GM19025 (cell line): Measurements from ENCODE around the gene GGA3.
A peak's percentile ranks its signal among the peaks of the same experiment; 100 is the strongest.
"Not testable (repeated sequence)": the region's sequence is repeated elsewhere in the genome, so short reads cannot be mapped to it uniquely, and the experiment has no call there.

ENCODE experiments used
- ATAC-seq: cut with Tn5 transposase; IDR thresholded peaks from one replicate; pipeline ENCODE4 v1.9.1; 2021; ENCODE audit warnings: mild to moderate bottlenecking, low read depth, moderate library complexity; ENCODE audit not compliant: unreplicated experiment

The GGA3 gene

GRCh38 chr17:75273977-75274708 lies 12.7 kb upstream of the GGA3 start:
- ATAC-seq, result no peak

DNA sequence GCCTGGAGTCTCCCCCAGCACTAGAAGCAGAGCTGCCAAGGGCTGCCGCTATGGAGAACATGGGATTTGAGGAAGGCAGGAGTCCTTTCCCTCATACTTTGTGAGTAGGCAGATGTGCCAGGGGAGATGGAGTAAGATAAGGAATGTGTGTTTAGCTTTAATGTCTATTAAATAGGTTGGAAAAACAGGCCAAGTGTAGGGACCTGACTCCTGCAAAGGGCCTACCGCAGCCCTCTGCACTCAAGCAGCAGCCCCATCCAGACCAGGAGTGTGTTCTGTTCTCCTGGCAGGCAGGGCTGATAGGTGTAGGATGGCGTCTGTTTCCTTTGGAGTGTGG lies 11.4 kb upstream of the GGA3 start:
- ATAC-seq, result no peak

- no peak for ATAC-seq
Observed at GRCh38 chr17:75271955-75272847, 10.8 kb upstream of the GGA3 start.

- ATAC-seq, result peak; percentile 78
Observed at GRCh38 chr17:75271233-75271954, 10.0 kb upstream of the GGA3 start.

DNA sequence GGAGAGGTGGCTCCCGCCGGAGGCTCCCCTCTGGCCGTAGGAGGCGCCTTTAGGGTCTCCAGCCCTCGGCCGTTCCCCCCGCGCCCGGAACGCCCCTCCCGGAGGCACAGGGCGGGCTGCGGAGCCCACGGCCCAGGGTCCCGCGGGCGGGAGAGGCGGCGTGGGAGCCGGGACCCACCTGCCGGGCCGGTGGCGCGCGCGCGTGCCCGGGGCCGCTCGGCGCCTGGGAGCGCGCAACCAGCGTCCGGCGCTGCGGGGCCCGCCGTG lies 9.5 kb upstream of the GGA3 start, which contains the start of gene MIF4GD:
Gene MIF4GD (minus strand): TSS at position 266 of the 267 bp plus-strand sequence. CDS start 1,036 bp downstream, outside the sequence.
- ATAC-seq, result no peak

DNA sequence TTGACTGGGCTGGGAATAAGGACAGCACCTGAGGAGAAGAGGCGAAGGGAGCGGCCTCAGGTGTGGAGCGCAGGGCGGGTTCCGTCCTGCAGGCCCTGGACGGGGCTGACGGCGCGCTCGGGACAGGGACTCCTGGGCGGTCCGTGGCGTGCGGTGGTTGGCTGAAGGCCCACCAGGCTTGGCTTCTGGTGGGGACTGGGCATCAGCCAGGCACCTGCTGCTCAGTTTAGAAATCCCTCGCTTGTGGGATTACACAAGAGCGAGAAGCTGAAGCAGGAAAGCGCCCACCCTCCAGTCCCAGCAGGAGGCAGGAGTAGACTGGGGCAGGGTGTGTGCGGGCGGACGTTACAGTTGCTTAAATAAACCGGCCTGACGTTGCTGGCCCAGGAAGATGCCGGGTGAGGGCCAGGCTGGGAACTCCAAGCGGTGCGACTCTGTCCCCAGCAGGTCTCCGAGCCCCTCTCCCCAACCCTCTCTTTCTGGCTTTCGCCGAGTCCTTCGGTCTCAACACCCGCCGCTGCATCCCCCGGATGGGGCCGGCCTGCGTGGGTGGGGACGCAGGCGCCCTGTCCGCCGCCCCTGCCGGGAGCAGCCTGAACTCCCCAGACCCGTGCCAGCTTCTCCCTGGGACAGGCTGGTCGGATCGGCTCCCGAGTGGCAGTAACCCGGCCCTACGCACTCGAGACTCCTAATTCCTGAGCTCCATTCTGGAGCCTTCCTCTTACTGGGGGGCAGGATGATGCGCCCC lies 9.0 kb upstream of the GGA3 start:
- peak; percentile 36 for ATAC-seq

DNA sequence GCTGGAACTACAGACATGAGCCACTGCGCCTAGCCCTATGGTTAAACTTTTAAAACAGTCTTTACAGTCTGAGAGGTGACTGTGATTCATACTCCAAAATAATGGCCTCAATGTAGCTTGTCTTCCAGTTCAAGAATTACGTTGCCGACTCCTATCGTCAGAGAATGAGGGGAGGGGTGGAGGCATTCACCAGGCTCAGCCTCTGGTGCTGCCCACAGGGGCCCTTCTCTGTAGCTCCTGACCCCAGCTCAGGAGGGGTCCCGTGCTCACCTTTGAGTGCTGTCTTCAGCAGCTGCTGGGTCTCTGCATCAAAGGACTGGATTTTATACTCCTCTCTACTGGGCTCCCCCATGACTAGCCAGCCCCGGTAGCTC lies 8.4 kb upstream of the GGA3 start:
- no peak for ATAC-seq

GRCh38 chr17:75267411-75268232 lies 6.2 kb upstream of the GGA3 start:
- no peak for ATAC-seq

- no peak for ATAC-seq
Observed at GRCh38 chr17:75267153-75267410, 5.7 kb upstream of the GGA3 start.

DNA sequence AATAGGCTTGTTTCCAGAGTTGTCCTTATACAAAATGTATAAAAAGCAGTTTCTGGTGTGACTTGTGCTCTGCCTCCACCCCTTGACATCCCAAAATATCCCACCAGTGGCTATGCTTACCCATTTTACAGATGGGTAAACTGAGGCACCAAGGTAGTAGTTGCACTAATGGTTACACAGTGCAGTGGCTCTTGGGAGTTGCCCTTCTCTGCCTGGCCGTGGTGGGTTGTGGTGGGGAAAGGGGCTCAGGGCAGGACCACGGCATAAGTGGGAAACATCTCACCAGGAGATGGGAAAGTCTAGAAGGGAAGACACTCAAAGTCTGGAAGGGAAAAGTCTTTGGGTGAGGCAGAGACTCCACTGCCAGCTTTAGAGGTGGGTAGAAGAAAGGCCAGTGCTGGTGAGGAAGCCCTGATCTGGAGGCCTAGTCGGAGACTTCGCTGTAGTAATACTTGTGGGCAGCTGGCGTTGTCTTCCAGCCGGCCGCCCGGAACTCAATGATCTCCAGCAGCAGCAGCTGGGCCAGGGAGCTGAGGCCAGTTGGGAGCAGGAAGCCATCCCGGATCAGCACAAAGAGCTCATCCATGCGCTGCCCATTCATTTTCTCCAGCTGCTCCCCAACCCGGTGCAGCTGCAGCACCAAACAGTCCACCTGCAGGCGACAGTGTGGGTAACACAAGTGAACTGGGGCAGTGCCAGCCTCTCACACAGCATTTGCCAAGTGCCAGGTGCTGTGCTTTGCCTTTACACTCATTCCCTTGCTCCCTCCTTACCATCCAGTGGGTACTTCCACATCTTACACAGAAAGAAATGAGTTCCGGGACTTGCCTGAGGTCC lies 5.1 kb upstream of the GGA3 start:
- no peak for ATAC-seq

GRCh38 chr17:75265614-75266315 lies 4.4 kb upstream of the GGA3 start:
- no peak for ATAC-seq

GRCh38 chr17:75263055-75263454 lies 1.6 kb upstream of the GGA3 start:
- ATAC-seq, result no peak

GRCh38 chr17:75262112-75262606 lies 753 bp upstream of the GGA3 start:
- no peak for ATAC-seq

DNA sequence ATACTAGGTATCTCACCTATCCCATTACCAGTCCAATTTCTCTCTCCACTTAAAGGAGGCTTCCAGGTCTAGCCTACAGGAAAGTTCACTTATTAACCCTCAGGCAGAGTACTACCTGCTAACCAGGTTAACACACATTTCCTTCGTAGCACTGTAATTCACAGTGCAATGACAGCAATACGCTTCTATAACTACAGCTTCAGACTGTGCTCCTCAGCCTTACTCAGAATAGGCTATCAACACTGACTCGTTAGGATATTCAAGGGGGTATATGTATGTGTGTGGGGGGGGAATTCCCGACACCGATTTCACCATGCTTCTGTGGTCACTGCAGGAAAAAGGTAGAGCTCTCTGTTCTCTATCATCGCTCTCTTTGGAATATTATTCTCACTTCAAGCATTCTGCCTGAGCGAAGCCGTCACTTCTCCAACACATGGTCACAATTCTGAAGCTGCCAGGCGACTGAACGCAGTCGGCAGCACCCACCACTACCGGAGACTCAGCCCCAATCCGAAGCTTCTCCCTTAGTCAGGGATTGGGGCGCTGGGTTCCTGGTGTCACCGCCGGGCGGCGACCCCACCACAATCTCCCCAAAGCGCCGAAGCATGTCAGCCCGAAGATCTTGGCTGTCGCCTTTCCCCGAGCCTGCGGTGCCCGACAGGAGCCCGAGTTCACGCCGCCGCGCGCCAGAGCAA lies 618 bp downstream of the GGA3 start:
- ATAC-seq, result peak; percentile 28

- not testable (repeated sequence) for ATAC-seq
Observed at GRCh38 chr17:75257228-75257627, 4.2 kb downstream of the GGA3 start.

DNA sequence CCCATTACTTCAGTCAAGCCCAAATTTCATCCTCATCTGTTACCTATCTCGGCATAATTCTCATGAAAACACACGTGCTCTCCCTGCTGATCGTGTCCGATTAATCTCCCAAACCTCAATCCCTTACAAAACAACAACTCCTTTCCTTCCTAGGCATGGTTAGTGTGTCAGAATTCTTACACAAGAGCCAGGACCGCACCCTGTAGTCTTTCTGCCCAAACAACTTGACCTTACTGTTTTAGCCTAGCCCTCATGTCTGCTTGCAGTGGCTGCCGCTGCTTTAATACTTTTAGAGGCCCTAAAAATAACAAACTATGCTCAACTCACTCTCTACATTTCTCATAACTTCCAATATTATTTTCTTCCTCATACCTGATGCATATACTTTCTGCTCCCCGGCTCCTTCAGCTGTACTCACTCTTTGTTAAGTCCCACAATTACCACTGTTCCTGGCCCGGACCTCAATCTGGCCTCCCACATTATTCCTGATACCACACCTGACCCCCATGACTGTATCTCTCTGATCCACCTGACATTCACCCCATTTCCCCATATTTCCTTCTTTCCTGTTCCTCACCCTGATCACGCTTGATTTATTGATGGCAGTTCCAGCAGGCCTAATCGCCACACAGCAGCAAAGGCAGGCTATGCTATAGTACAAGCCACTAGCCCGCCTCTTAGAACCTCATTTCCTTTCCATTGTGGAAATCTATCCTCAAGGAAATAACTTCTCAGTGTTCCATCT lies 5.3 kb downstream of the GGA3 start:
- ATAC-seq, result not testable (repeated sequence)
